GM20431 (cell line): ENCODE data around the gene SHCBP1L.
"Not testable (repeated sequence)": the region's sequence is repeated elsewhere in the genome, so short reads cannot be mapped to it uniquely, and the experiment has no call there.

ENCODE experiments used
- in situ Hi-C: fragments of 300-500 bp; cut with MseI, MboI; formaldehyde crosslinking; loops from one replicate; pipeline ENCODE4 v1.15.0; 2020; ENCODE audit warnings: low sequenced_read_pairs; ENCODE audit not compliant: unreplicated experiment

Gene SHCBP1L

GRCh38 chr1:182968151-182968741 lies 15.3 kb upstream of the SHCBP1L start:
- in situ Hi-C loops: loop anchor here (25.0 kb wide), 1 partner anchor 269 kb away; no protein-coding TSS in a partner anchor

- in situ Hi-C loops: loop anchor here (25.0 kb wide), 1 partner anchor 271 kb away; no protein-coding TSS in a partner anchor
Observed at GRCh38 chr1:182965861-182966260, 12.9 kb upstream of the SHCBP1L start.

GRCh38 chr1:182965096-182965495 lies 12.1 kb upstream of the SHCBP1L start:
- in situ Hi-C loops: loop anchor here (25.0 kb wide), 1 partner anchor 272 kb away; no protein-coding TSS in a partner anchor

GRCh38 chr1:182962554-182963115 lies 9.7 kb upstream of the SHCBP1L start:
- in situ Hi-C loops: loop anchor here (25.0 kb wide), 1 partner anchor 275 kb away; no protein-coding TSS in a partner anchor

- in situ Hi-C loops: loop anchor here (25.0 kb wide), 1 partner anchor 277 kb away; no protein-coding TSS in a partner anchor
Observed at GRCh38 chr1:182960046-182960445, 7.1 kb upstream of the SHCBP1L start.

- in situ Hi-C loops: loop anchor here (25.0 kb wide), 1 partner anchor 279 kb away; no protein-coding TSS in a partner anchor
Observed at GRCh38 chr1:182957902-182958395, 5.0 kb upstream of the SHCBP1L start.

GRCh38 chr1:182956708-182957365 lies 3.9 kb upstream of the SHCBP1L start:
- in situ Hi-C loops: loop anchor here (25.0 kb wide), 1 partner anchor 280 kb away; no protein-coding TSS in a partner anchor

GRCh38 chr1:182955596-182956588 lies 2.9 kb upstream of the SHCBP1L start:
- in situ Hi-C loops: loop anchor here (25.0 kb wide), 1 partner anchor 281 kb away; no protein-coding TSS in a partner anchor

GRCh38 chr1:182953826-182954225 lies 860 bp upstream of the SHCBP1L start:
- in situ Hi-C loops: loop anchor here (25.0 kb wide), 1 partner anchor 283 kb away; no protein-coding TSS in a partner anchor

GRCh38 chr1:182943336-182943735 lies 9.6 kb downstream of the SHCBP1L start:
- in situ Hi-C loops: not testable (repeated sequence)

- in situ Hi-C loops: not testable (repeated sequence)
Observed at GRCh38 chr1:182942145-182942544, 10.8 kb downstream of the SHCBP1L start.

- in situ Hi-C loops: no loop called here
Observed at GRCh38 chr1:182939413-182939812, 13.6 kb downstream of the SHCBP1L start.

GRCh38 chr1:182935716-182936115 lies 17.2 kb downstream of the SHCBP1L start:
- in situ Hi-C loops: no loop called here

- in situ Hi-C loops: no loop called here
Observed at GRCh38 chr1:182930985-182931384, 22.0 kb downstream of the SHCBP1L start.

GRCh38 chr1:182927693-182928433 lies 25.1 kb downstream of the SHCBP1L start:
- in situ Hi-C loops: no loop called here

- in situ Hi-C loops: no loop called here
Observed at GRCh38 chr1:182925661-182926060, 27.3 kb downstream of the SHCBP1L start.

GRCh38 chr1:182917378-182917777 lies 35.6 kb downstream of the SHCBP1L start:
- in situ Hi-C loops: no loop called here

- in situ Hi-C loops: no loop called here
Observed at GRCh38 chr1:182913401-182913800, 39.6 kb downstream of the SHCBP1L start.

- in situ Hi-C loops: no loop called here
Observed at GRCh38 chr1:182910143-182910542, 42.8 kb downstream of the SHCBP1L start.
